AG04450 (cell line): Measurements from ENCODE around the gene PNPLA7. TPM values are rescaled to one million over a fixed set of nuclear protein-coding genes. Genes with fewer than 3 reads are reported as not detected.

Experiments
- CTCF ChIA-PET: fragments of 300-600, 350-600 bp; formaldehyde crosslinking; extraction: SDS; loops from one replicate; lab custom pipeline; 2022; ENCODE audit warnings: antibody characterized with exemption, inconsistent platforms; lab: Charles Lee
- POLR2A ChIA-PET: fragments of 350-600 bp; formaldehyde crosslinking; extraction: SDS; loops from one replicate; lab custom pipeline; 2021; ENCODE audit warnings: antibody characterized with exemption, inconsistent platforms; lab: Yijun Ruan, JAX
- DNase-seq: peaks from one replicate; pipeline ENCODE4 v3.0.0-alpha.2; 2011; ENCODE audit warnings: low read depth, low spot score
- H3K27ac ChIP-seq: one replicate; pipeline ENCODE4 v1.5.1; 2012; ENCODE audit warnings: low read depth, low read length, control low read depth
- H3K27me3 ChIP-seq: one replicate; pipeline ENCODE4 v1.6.0; 2012; ENCODE audit warnings: low read length; ENCODE audit not compliant: control insufficient read depth, insufficient read depth
- H3K4me3 ChIP-seq: 2 replicates; pipeline ENCODE4 v1.5.1; 2011; ENCODE audit warnings: mild to moderate bottlenecking, low read depth, low read length, control low read depth
- H3K9me3 ChIP-seq: 2 replicates; pipeline ENCODE4 v1.5.1; 2012; ENCODE audit warnings: low read length; ENCODE audit not compliant: control insufficient read depth, insufficient read depth
- CTCF ChIP-seq: IDR thresholded peaks from 2 replicates; pipeline ENCODE4 v1.5.1; 2011; ENCODE audit warnings: low read depth, low read length, control low read depth, inconsistent platforms
- polyA plus RNA-seq: library from polyadenylated mRNA; depleted of rRNA; stranded (reverse); fragments of >200 nt; gene quantifications from 2 replicates; pipeline ENCODE4 v1.2.3, GENCODE V29; 2011

Gene PNPLA7
- polyA plus RNA-seq, 1 experiment, result 0.26 TPM

- Histone ChIP-seq H3K27me3 (no peaks in the 10 kb centered on the region), H3K4me3 (no peak overlapping the region), H3K9me3 (no peaks in the 10 kb centered on the region; the same call in 1 of the 2 replicates), H3K27ac (no peak overlapping the region)
- ChIA-PET POLR2A (no interaction called here), CTCF (no interaction called here)
- no peak for DNase-seq
- no peak for TF ChIP-seq CTCF
Measured at GRCh38 chr9:137581361-137582285, 31.4 kb upstream of the PNPLA7 start.

GRCh38 chr9:137580954-137581322 is 30.7 kb upstream of the PNPLA7 start:
- Histone ChIP-seq H3K9me3 (no peaks in the 10 kb centered on the region; the same call in 1 of the 2 replicates), H3K27me3 (no peaks in the 10 kb centered on the region), H3K4me3 (no peak overlapping the region), H3K27ac (no peak overlapping the region)
- ChIA-PET CTCF (no interaction called here), POLR2A (no interaction called here)
- no peak for TF ChIP-seq CTCF
- DNase-seq, result no peak

GRCh38 chr9:137580209-137580953 is 30.2 kb upstream of the PNPLA7 start:
- Histone ChIP-seq H3K27me3 (no peaks in the 10 kb centered on the region), H3K9me3 (no peaks in the 10 kb centered on the region; the same call in 1 of the 2 replicates), H3K27ac (no peak overlapping the region), H3K4me3 (no peak overlapping the region)
- ChIA-PET POLR2A (no interaction called here), CTCF (interaction anchor here (1.7 to 2.5 kb wide), 2 partner anchors 8 to 93 kb away, joined by 4 to 37 read pairs; no protein-coding TSS in a partner anchor)
- no peak for DNase-seq
- no peak for TF ChIP-seq CTCF

GRCh38 chr9:137579259-137579604 is 29.0 kb upstream of the PNPLA7 start:
- no peak for TF ChIP-seq CTCF
- no peaks in the 10 kb centered on the region for H3K27me3 ChIP-seq
- ChIA-PET POLR2A (interaction anchor here (0.7 to 1.1 kb wide), 2 partner anchors 12 to 33 kb away, joined by 3 to 4 read pairs; no protein-coding TSS in a partner anchor), CTCF (interaction anchor here (0.7 to 2.5 kb wide), 8 partner anchors 9 to 112 kb away, joined by 3 to 37 read pairs (median 3); partner anchors contain the start of gene PNPLA7)
- H3K9me3 ChIP-seq, result no peaks in the 10 kb centered on the region; the same call in 1 of the 2 replicates
- no peak for DNase-seq
- H3K4me3 ChIP-seq, result peak overlapping the region; percentile 91
- peak overlapping the region; percentile 75 for H3K27ac ChIP-seq
